Peyer's patch (tissue), 4 donors: ENCODE data around the gene SKOR1. TPM values are rescaled to one million over a fixed set of nuclear protein-coding genes. Genes with fewer than 3 reads are reported as not detected.

ENCODE experiments used
- DNase-seq, 3 donors: peaks; one replicate each; pipeline ENCODE4 v3.0.0-alpha.2; 2017 to 2019
- H3K27ac ChIP-seq, 4 donors: fragments of 200-600 bp; sonication (generic); one replicate each; pipeline ENCODE4 v1.5.1; 2016 to 2019
- H3K27me3 ChIP-seq, 2 donors: fragments of 200-600 bp; sonication (generic); one replicate each; pipeline ENCODE4 v1.5.1; 2019
- H3K36me3 ChIP-seq, 3 donors: fragments of 200-600 bp; sonication (generic); one replicate each; pipeline ENCODE4 v1.5.1; 2016 to 2019
- H3K4me1 ChIP-seq, 4 donors: fragments of 200-600 bp; sonication (generic); one replicate each; pipeline ENCODE4 v1.5.1; 2016 to 2019
- H3K4me3 ChIP-seq, 4 donors: fragments of 200-600 bp; sonication (generic); 1 replicate in 3 of 4; 2 replicates in 1 of 4; pipeline ENCODE4 v1.5.1; 2016 to 2019; ENCODE audit warnings: mild to moderate bottlenecking in 1 of 4
- H3K9me3 ChIP-seq, 4 donors: fragments of 200-600 bp; sonication (generic); one replicate each; pipeline ENCODE4 v1.5.1; 2016 to 2019; ENCODE audit warnings: mild to moderate bottlenecking in 1 of 4
- CTCF ChIP-seq, 6 experiments: fragments of 450-650 bp in 4 of 6; fragments of 200-600 bp in 2 of 6; sonication (generic) in 1 of 6; IDR thresholded peaks; one replicate each; pipeline ENCODE4 v1.5.1; 2017 to 2019; ENCODE audit warnings: antibody characterized with exemption in 6 of 6, mild to moderate bottlenecking in 3 of 6, moderate library complexity in 1 of 6
- POLR2A ChIP-seq, 2 donors: fragments of 450-650 bp; IDR thresholded peaks; one replicate each; pipeline ENCODE4 v1.5.1; 2017; ENCODE audit warnings: antibody characterized with exemption in 2 of 2, mild to moderate bottlenecking in 2 of 2, moderate library complexity in 2 of 2
- total RNA-seq, 4 donors: library from RNA; depleted of rRNA; stranded (reverse); fragments of >200 nt; gene quantifications; one replicate each; pipeline ENCODE4 v1.1.0, GENCODE V29; 2016

SKOR1 gene
- total RNA-seq, 4 donors from 2014 or later = 1.2 to 5.0 (median 1.6) TPM

GRCh38 chr15:67832031-67832551 lies 6.8 kb downstream of the SKOR1 start:
- Histone ChIP-seq H3K36me3 (no peaks in the 10 kb centered on the region), H3K27ac (no peak overlapping the region), H3K27me3 (peaks cover 4 to 71% of the 10 kb centered on the region in 2 donors), H3K4me1 (peaks cover 6 to 72% (median 32%) of the 10 kb centered on the region in 4 donors), H3K9me3 (peaks cover 0 to 4% (median 0%) of the 10 kb centered on the region in 4 donors), H3K4me3 (no peak overlapping the region)
- no peak for DNase-seq
- no peak for TF ChIP-seq POLR2A (IDR thresholded peaks at IDR 0.05)
- peak in 2 of 6 experiments; percentile 14 to 30 for TF ChIP-seq CTCF (IDR thresholded peaks at IDR 0.05)

- DNase-seq = no peak
- Histone ChIP-seq H3K4me3 (peak overlapping the region in 3 of 4 donors; percentile 45 to 53 (median 50)), H3K27ac (no peak overlapping the region), H3K27me3 (peaks cover 4 to 60% of the 10 kb centered on the region in 2 donors), H3K4me1 (peaks cover 6 to 62% (median 31%) of the 10 kb centered on the region in 4 donors), H3K9me3 (peaks cover 0 to 4% (median 0%) of the 10 kb centered on the region in 4 donors), H3K36me3 (no peaks in the 10 kb centered on the region)
- TF ChIP-seq POLR2A (IDR thresholded peaks at IDR 0.05) (no peak), CTCF (IDR thresholded peaks at IDR 0.05) (no peak)
Observed at GRCh38 chr15:67832897-67833709, 7.8 kb downstream of the SKOR1 start.

GRCh38 chr15:67833710-67834511 lies 8.6 kb downstream of the SKOR1 start:
- peak; percentile 11 to 69 (median 48) for TF ChIP-seq CTCF (IDR thresholded peaks at IDR 0.05)
- TF ChIP-seq POLR2A (IDR thresholded peaks at IDR 0.05) = no peak
- peak overlapping the region; percentile 30 to 53 (median 48) for H3K4me3 ChIP-seq
- peaks cover 0 to 4% (median 0%) of the 10 kb centered on the region in 4 donors for H3K9me3 ChIP-seq
- peaks cover 6 to 60% (median 29%) of the 10 kb centered on the region in 4 donors for H3K4me1 ChIP-seq
- no peaks in the 10 kb centered on the region for H3K36me3 ChIP-seq
- DNase-seq = peak; percentile 50 to 68 (median 67)
- H3K27ac ChIP-seq = no peak overlapping the region
- peaks cover 4 to 54% of the 10 kb centered on the region in 2 donors for H3K27me3 ChIP-seq

- peaks cover 4 to 45% of the 10 kb centered on the region in 2 donors for H3K27me3 ChIP-seq
- DNase-seq = peak; percentile 29 to 56 (median 54)
- H3K36me3 ChIP-seq = no peaks in the 10 kb centered on the region
- no peak overlapping the region for H3K27ac ChIP-seq
- peak overlapping the region; percentile 30 to 53 (median 48) for H3K4me3 ChIP-seq
- peaks cover 0 to 2% (median 0%) of the 10 kb centered on the region in 4 donors for H3K9me3 ChIP-seq
- peaks cover 6 to 56% (median 31%) of the 10 kb centered on the region in 4 donors for H3K4me1 ChIP-seq
- no peak for TF ChIP-seq POLR2A (IDR thresholded peaks at IDR 0.05)
- TF ChIP-seq CTCF (IDR thresholded peaks at IDR 0.05) = no peak
Observed at GRCh38 chr15:67834581-67835296, 9.4 kb downstream of the SKOR1 start.
